PFSK-1 (cell line): ENCODE measurements around the gene GPR39.

Experiments used
- FOXP2 ChIP-seq: optimal IDR thresholded peaks from 2 replicates; pipeline ENCODE3; 2011; ENCODE audit warnings: borderline replicate concordance, control low read depth, inconsistent platforms; ENCODE audit not compliant: insufficient read depth; ENCODE audit errors: extremely low read length, extremely low read depth
- POLR2AphosphoS5 ChIP-seq: IDR thresholded peaks from 2 replicates; pipeline ENCODE4 v1.6.1; 2012; ENCODE audit warnings: low read depth, mild to moderate bottlenecking, control low read depth, low read length, moderate library complexity
- REST ChIP-seq, 2 experiments: IDR thresholded peaks; 2 replicates each; pipeline versions ENCODE4 v1.6.1 to v1.8.0; 2011 to 2012; ENCODE audit warnings: low read depth in 2 of 2, low read length in 2 of 2, control low read depth in 1 of 2, inconsistent platforms in 1 of 2, mild to moderate bottlenecking in 1 of 2, moderate library complexity in 1 of 2; ENCODE audit not compliant: insufficient read depth in 1 of 2
- SIN3A ChIP-seq: IDR thresholded peaks from 2 replicates; pipeline ENCODE4 v1.6.1; 2012; ENCODE audit warnings: mild to moderate bottlenecking, low read length, moderate library complexity, borderline replicate concordance; ENCODE audit not compliant: insufficient read depth
- TAF1 ChIP-seq: IDR thresholded peaks from 2 replicates; pipeline ENCODE4 v1.6.1; 2012; ENCODE audit warnings: low read length, control low read depth, borderline replicate concordance; ENCODE audit not compliant: insufficient read depth

The GPR39 gene

DNA sequence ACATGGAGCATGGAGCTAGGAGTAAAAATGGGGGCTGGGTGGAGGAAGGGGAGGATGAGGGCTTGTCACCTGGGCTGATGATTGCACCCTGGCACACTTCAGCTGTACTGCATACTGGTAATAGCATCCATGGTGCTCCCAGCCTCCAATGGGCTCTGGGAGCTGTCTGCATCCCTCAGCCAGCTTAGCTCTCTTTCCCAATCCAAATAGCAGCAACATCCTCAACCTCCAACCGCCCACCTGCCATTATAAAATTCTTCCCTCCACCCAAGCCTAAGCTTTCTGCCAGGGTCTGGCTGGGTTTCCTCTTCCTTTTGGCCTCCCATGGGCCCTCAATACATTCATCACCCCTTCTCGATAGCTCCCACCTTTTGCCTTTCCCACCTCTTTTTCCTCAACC lies 143.3 kb downstream of the GPR39 start:
- TF ChIP-seq TAF1, result no peak
- TF ChIP-seq SIN3A, result no peak
- TF ChIP-seq FOXP2, result no peak
- TF ChIP-seq POLR2AphosphoS5, result no peak
- no peak for TF ChIP-seq REST (IDR thresholded peaks at IDR 0.05; ENCODE audit: insufficient read depth in 1 of 2, low read depth in 2 of 2, low read length in 2 of 2)

GRCh38 chr2:132560562-132560961 lies 144.0 kb downstream of the GPR39 start:
- no peak for TF ChIP-seq FOXP2
- no peak for TF ChIP-seq REST (IDR thresholded peaks at IDR 0.05; ENCODE audit: insufficient read depth in 1 of 2, low read depth in 2 of 2, low read length in 2 of 2)
- no peak for TF ChIP-seq SIN3A
- no peak for TF ChIP-seq TAF1
- TF ChIP-seq POLR2AphosphoS5, result no peak

DNA sequence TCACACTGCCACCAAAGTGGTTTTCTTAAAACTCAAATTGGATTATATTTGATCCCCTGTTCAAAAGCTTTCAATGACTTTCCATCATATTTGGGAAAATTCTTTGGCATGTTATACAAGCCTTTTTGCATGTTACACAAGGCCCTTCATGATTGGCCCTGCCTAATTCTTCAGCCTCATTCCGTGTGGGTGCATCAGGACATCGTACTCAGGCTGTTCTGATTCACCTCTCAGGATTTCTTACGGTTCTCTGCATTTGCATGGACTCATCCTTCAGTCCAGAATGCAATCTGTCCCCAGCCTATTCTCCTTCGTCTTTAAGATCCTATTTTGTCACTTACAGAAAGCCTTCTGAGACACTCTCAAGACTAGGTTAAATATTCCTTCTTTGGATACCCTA lies 145.6 kb downstream of the GPR39 start:
- TF ChIP-seq SIN3A, result no peak
- no peak for TF ChIP-seq FOXP2
- TF ChIP-seq REST (IDR thresholded peaks at IDR 0.05; ENCODE audit: insufficient read depth in 1 of 2, low read depth in 2 of 2, low read length in 2 of 2), result no peak
- TF ChIP-seq POLR2AphosphoS5, result no peak
- TF ChIP-seq TAF1, result no peak

GRCh38 chr2:132564065-132564464 lies 147.5 kb downstream of the GPR39 start:
- TF ChIP-seq REST (IDR thresholded peaks at IDR 0.05; ENCODE audit: insufficient read depth in 1 of 2, low read depth in 2 of 2, low read length in 2 of 2) (no peak), POLR2AphosphoS5 (no peak), FOXP2 (no peak), TAF1 (no peak), SIN3A (no peak)

DNA sequence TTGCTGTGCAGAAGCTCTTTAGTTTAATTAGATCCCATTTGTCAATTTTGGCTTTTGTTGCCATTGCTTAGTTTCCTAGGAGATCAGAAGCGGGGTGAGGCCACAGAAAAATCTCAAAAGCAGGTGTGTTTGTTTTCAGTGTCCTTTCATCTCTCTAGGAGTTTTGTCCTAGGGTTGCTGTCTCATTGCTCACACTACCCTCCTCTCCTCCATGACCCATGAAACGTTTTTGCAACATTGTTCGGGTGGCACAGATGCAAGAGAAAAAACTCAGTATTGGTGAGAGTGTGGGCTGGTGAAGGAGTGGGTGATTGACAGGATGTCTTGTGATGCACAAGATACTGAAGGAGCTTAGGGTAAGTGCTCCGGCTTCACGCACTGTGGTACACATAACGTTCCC lies 149.8 kb downstream of the GPR39 start:
- TF ChIP-seq SIN3A, result no peak
- no peak for TF ChIP-seq POLR2AphosphoS5
- TF ChIP-seq REST (IDR thresholded peaks at IDR 0.05; ENCODE audit: insufficient read depth in 1 of 2, low read depth in 2 of 2, low read length in 2 of 2), result no peak
- no peak for TF ChIP-seq FOXP2
- no peak for TF ChIP-seq TAF1
